ENCODE data around the gene LRRC3.

DNA sequence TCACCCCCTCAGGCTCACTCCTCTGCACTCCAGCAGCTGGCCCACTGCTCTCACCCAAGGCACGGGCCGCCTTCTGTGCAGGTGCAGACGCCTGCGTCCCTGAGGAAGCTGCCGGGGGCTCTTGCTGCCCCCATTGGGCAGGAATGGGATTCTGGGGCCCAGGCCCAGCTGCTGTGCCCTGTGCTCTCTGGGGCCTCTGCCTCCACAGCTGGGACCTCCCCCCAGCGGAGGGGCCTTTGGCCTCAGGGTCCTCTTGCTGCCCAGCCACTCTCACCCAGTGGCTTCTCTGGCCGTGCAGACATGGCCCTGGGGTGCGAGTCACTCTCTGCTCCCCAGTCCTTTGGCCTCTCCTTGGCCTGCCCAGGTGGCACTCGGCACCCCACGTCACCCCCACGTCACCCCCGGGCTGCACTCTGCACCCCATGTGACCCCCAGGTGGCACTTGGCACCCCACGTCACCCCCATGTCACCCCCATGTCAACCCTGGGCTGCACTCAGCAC, 19.1 kb upstream of the LRRC3 start:
- TF ChIP-seq, protein P1, sequence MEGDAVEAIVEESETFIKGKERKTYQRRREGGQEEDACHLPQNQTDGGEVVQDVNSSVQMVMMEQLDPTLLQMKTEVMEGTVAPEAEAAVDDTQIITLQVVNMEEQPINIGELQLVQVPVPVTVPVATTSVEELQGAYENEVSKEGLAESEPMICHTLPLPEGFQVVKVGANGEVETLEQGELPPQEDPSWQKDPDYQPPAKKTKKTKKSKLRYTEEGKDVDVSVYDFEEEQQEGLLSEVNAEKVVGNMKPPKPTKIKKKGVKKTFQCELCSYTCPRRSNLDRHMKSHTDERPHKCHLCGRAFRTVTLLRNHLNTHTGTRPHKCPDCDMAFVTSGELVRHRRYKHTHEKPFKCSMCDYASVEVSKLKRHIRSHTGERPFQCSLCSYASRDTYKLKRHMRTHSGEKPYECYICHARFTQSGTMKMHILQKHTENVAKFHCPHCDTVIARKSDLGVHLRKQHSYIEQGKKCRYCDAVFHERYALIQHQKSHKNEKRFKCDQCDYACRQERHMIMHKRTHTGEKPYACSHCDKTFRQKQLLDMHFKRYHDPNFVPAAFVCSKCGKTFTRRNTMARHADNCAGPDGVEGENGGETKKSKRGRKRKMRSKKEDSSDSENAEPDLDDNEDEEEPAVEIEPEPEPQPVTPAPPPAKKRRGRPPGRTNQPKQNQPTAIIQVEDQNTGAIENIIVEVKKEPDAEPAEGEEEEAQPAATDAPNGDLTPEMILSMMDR (conservative IDR thresholded peaks at IDR 0.05; ENCODE audit: low read length) = no peak
- TF ChIP-seq EZH2phosphoT487 (IDR thresholded peaks at IDR 0.05; ENCODE audit: borderline replicate concordance, low read depth, low read length) = no peak
